Small intestine (tissue), 7 donors: ENCODE data around the gene PLA2G6. TPM values are rescaled to one million over a fixed set of nuclear protein-coding genes. Genes with fewer than 3 reads are reported as not detected.
"Not testable (repeated sequence)": the region's sequence is repeated elsewhere in the genome, so short reads cannot be mapped to it uniquely, and the experiment has no call there.

Source experiments
- DNase-seq, 2 donors: peaks; one replicate each; pipeline versions ENCODE4 v3.0.0 to v3.0.0-alpha.2; 2013
- FAIRE-seq: peaks from 2 replicates; lab custom pipeline; 2012; peaks lifted over from hg19 to GRCh38; lab: Jason Lieb, UNC
- H3K27ac ChIP-seq, 3 donors: one replicate each; pipeline ENCODE4 v1.5.1; 2013; ENCODE audit warnings: low read length in 2 of 3, mild to moderate bottlenecking in 2 of 3, control low read depth in 1 of 3, inconsistent platforms in 1 of 3, low read depth in 1 of 3, moderate library complexity in 1 of 3
- H3K27me3 ChIP-seq, 3 donors: one replicate each; pipeline ENCODE4 v1.6.1; 2013; ENCODE audit warnings: low read length in 3 of 3, inconsistent platforms in 1 of 3; ENCODE audit not compliant: control insufficient read depth in 3 of 3, insufficient read depth in 3 of 3
- H3K36me3 ChIP-seq, 3 donors: one replicate each; pipeline ENCODE4 v1.6.1; 2013; ENCODE audit warnings: low read length in 3 of 3, inconsistent platforms in 1 of 3, low read depth in 1 of 3, mild to moderate bottlenecking in 1 of 3, moderate library complexity in 1 of 3; ENCODE audit not compliant: control insufficient read depth in 3 of 3, insufficient read depth in 2 of 3
- H3K4me1 ChIP-seq, 3 donors: one replicate each; pipeline ENCODE4 v1.6.1; 2013; ENCODE audit warnings: low read length in 2 of 3, inconsistent platforms in 1 of 3, low read depth in 1 of 3, mild to moderate bottlenecking in 1 of 3, moderate library complexity in 1 of 3; ENCODE audit not compliant: control insufficient read depth in 3 of 3, insufficient read depth in 2 of 3
- H3K4me3 ChIP-seq, 3 donors: one replicate each; pipeline ENCODE4 v1.5.1; 2013; ENCODE audit warnings: low read length in 3 of 3, control low read depth in 1 of 3, inconsistent platforms in 1 of 3, low read depth in 1 of 3, mild to moderate bottlenecking in 1 of 3, moderate library complexity in 1 of 3
- H3K9me3 ChIP-seq, 2 donors: one replicate each; pipeline ENCODE4 v1.6.1; 2013; ENCODE audit warnings: low read depth in 1 of 2, low read length in 1 of 2; ENCODE audit not compliant: control insufficient read depth in 2 of 2, insufficient read depth in 1 of 2
- WGBS, 3 donors: extraction: QIAGEN DNeasy Blood & Tissue Kit; methylation state at CpG; one replicate each; pipeline ENCODE4 v1.1.7; 2013; 5-methylcytosine and 5-hydroxymethylcytosine counted together
- polyA plus RNA-seq, 4 donors: library from polyadenylated mRNA; stranded (reverse) in 3 of 4; unstranded in 1 of 4; fragments of 200-250 nt in 3 of 4; fragments of 120-200 nt in 1 of 4; gene quantifications; one replicate each; pipeline versions ENCODE4 v1.2.1 to v1.2.3, GENCODE V29; 2013
- donor health status: healthy with polysubstance abuse.
- donor health status: control.
- donor health status: control.
- donor health status: Bipolar disorder and iron deficiency.
- donor health status: healthy.

PLA2G6 gene
- polyA plus RNA-seq, 4 donors: 13.8 to 55.0 (median 24.3) TPM

DNA sequence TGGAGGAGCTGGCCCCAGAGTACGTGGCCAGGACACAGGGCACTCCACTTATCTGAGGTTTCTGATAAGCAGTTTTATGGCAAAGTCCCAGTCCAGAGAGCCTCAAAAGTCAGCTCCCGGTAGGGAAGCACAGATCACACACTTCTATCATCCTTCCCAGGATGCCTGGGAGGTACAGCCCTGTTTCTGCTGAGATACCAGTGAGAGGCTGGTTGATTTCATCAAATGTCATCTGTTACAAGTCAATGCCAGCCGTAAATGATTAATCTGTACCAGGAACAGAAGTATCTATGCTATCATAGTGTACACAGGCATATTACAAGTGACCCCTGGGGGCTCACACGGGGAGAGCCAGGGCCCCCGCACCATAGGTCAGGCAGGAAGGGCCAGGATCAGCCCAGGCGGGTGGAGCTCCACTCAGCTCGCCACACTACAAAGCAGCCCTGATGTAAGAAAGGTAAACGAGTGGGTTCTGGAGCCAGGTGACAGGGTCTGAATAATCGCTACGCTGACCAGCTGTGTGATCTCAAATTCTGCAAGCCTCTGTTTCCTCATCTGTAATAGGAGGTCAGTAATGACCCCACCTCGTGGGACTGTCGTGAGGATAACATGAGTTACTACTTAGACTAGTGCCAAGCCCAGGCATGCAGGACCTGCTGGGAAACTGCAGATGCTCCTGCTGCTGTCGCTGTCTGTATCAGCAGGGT lies 17.6 kb downstream of the PLA2G6 start:
- Histone ChIP-seq H3K27me3 (no peaks in the 10 kb centered on the region), H3K4me3 (no peak overlapping the region), H3K4me1 (peaks cover 0 to 49% (median 11%) of the 10 kb centered on the region in 3 donors), H3K9me3 (peaks cover 0 to 2% of the 10 kb centered on the region in 2 donors), H3K27ac (peak overlapping the region; percentile 71 to 84 (median 72)), H3K36me3 (peaks cover 0 to 38% (median 0%) of the 10 kb centered on the region in 3 donors)
- FAIRE-seq (no peak), DNase-seq (peak; percentile 85 to 89)
- 30 to 62% (median 49%) methylated on average over 13 of the region's 13 CpGs for WGBS, 3 donors

DNA sequence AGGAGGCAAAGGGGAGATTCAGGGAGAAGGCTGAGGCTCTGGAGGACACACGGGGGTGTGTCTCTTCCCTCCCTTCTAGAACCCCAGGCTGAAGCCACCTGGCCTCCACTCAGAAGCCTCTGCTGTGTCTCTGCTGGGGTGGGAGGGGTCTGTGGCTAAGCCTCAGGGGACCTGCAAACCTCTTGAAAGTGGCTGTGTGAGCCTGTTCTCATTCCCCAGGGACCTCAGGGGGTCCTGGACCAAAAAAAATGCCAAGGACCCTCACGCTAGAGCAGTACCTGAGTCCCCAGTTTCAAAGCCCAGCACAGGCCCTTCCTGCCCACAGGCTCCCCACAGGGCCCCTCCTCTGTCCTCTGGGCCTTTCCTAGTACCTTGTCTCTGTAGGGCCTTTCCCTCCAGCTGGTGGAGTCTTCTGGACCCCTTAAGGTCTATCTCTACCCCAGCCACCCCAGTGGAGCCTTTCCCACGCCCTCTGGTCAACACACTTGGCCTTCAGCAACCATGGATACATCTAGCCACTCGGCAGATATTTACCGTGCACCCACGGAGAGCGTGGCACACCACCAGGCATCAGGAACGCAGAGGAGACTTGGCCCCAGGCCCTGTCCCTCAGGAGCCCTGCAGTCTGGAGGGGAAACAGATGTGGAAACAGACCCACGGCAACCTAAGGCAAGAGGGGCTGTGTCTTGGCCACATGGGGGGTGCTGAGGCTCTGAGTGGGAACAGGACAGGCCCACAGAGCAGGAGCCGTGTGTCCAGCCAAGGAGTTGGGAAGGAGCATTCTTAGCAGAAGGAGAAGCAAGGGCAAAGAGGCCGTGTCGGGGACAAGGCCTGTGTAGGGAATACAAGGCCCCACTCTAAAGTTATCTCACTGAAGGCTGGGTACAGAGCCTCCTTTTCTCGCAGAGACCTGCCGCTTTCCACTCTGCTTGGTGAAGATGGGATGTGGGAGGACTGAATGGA lies 18.5 kb downstream of the PLA2G6 start:
- H3K9me3 ChIP-seq: peaks cover 0 to 2% of the 10 kb centered on the region in 2 donors
- H3K27ac ChIP-seq: peak overlapping the region; percentile 30 to 84 (median 71)
- DNase-seq (no peak), FAIRE-seq (no peak)
- 77 to 79% (median 78%) methylated on average over 14 of the region's 14 CpGs for WGBS, 3 donors
- H3K27me3 ChIP-seq: no peaks in the 10 kb centered on the region
- peaks cover 0 to 48% (median 11%) of the 10 kb centered on the region in 3 donors for H3K4me1 ChIP-seq
- H3K4me3 ChIP-seq: no peak overlapping the region
- H3K36me3 ChIP-seq: peaks cover 0 to 31% (median 0%) of the 10 kb centered on the region in 3 donors

- DNase-seq (no peak), FAIRE-seq (no peak)
- no peaks in the 10 kb centered on the region for H3K27me3 ChIP-seq
- H3K4me3 ChIP-seq: no peak overlapping the region
- no peak overlapping the region for H3K27ac ChIP-seq
- no peaks in the 10 kb centered on the region for H3K9me3 ChIP-seq
- WGBS, 3 donors: 82 to 97% (median 97%) methylated on average over 1 of the region's 1 CpG
- no peaks in the 10 kb centered on the region for H3K36me3 ChIP-seq
- peaks cover 0 to 23% (median 3%) of the 10 kb centered on the region in 3 donors for H3K4me1 ChIP-seq
These were observed 25.9 kb downstream of the PLA2G6 start for GRCh38 chr22:38155703-38156102.

DNA sequence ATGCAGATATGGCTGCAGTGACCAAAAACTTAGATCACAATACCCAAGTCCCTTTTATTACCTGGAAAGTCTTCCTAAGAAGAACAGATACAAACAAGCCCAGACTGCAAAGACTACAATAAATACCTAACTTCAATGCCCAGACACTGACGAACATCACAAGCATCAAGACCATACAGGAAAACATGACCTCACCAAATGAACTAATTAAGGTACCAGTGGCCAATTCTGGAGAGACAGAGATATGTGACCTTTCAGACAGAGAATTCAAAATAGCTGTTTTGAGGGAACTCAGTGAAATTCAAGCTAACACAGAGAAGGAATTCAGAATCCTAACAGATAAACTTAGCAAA lies 27.1 kb downstream of the PLA2G6 start:
- not testable (repeated sequence) for H3K27me3 ChIP-seq, H3K36me3 ChIP-seq, DNase-seq, H3K4me3 ChIP-seq, FAIRE-seq, H3K9me3 ChIP-seq
- Histone ChIP-seq H3K27ac (peak overlapping the region in 2 of 3 donors; percentile 70 to 76), H3K4me1 (peaks cover 0 to 23% (median 3%) of the 10 kb centered on the region in 3 donors)
- WGBS, 3 donors: 30 to 54% (median 32%) methylated on average over 1 of the region's 1 CpG

GRCh38 chr22:38153821-38154562 lies 27.6 kb downstream of the PLA2G6 start:
- H3K4me3 ChIP-seq: no peak overlapping the region
- FAIRE-seq (no peak), DNase-seq (peak; percentile 84 to 91)
- no peaks in the 10 kb centered on the region for H3K36me3 ChIP-seq
- 36 to 57% (median 44%) methylated on average over 4 of the region's 4 CpGs for WGBS, 3 donors
- no peaks in the 10 kb centered on the region for H3K27me3 ChIP-seq
- peaks cover 0 to 23% (median 3%) of the 10 kb centered on the region in 3 donors for H3K4me1 ChIP-seq
- H3K9me3 ChIP-seq: no peaks in the 10 kb centered on the region
- H3K27ac ChIP-seq: peak overlapping the region; percentile 61 to 83 (median 76)

- DNase-seq (no peak), FAIRE-seq (no peak)
- 92 to 94% (median 93%) methylated on average over 8 of the region's 8 CpGs for WGBS, 3 donors
These were observed 30.5 kb downstream of the PLA2G6 start for GRCh38 chr22:38151126-38151500.

GRCh38 chr22:38148245-38148644 lies 33.4 kb downstream of the PLA2G6 start:
- WGBS, 3 donors: 81 to 91% (median 91%) methylated on average over 5 of the region's 5 CpGs
- no peaks in the 10 kb centered on the region for H3K9me3 ChIP-seq
- H3K4me3 ChIP-seq: no peak overlapping the region
- peaks cover 0 to 14% (median 0%) of the 10 kb centered on the region in 3 donors for H3K36me3 ChIP-seq
- peaks cover 0 to 10% (median 4%) of the 10 kb centered on the region in 3 donors for H3K4me1 ChIP-seq
- no peak for FAIRE-seq
- DNase-seq: no peak
- peak overlapping the region in 1 of 3 donors; percentile 11 for H3K27ac ChIP-seq
- H3K27me3 ChIP-seq: no peaks in the 10 kb centered on the region

More at GRCh38 chr22:38151126-38151500, 30.5 kb downstream of the PLA2G6 start:
- Histone ChIP-seq H3K4me1 (peaks cover 3 to 23% (median 4%) of the 10 kb centered on the region in 3 donors), H3K27me3 (no peaks in the 10 kb centered on the region), H3K4me3 (no peak overlapping the region), H3K27ac (no peak overlapping the region), H3K9me3 (no peaks in the 10 kb centered on the region), H3K36me3 (no peaks in the 10 kb centered on the region)

GRCh38 chr22:38146166-38146565 lies 35.5 kb downstream of the PLA2G6 start:
- WGBS, 3 donors: 85 to 91% (median 91%) methylated on average over 3 of the region's 3 CpGs
- not testable (repeated sequence) for H3K4me3 ChIP-seq, H3K27ac ChIP-seq, H3K4me1 ChIP-seq, DNase-seq, FAIRE-seq, H3K9me3 ChIP-seq, H3K27me3 ChIP-seq
- peaks cover 0 to 29% (median 3%) of the 10 kb centered on the region in 3 donors for H3K36me3 ChIP-seq
